HCT116 (cell line): ENCODE measurements around the gene KLK15. TPM values are rescaled to one million over a fixed set of nuclear protein-coding genes. Genes with fewer than 3 reads are reported as not detected.

ENCODE experiments used
- ATAC-seq: fragments of 200-7000 bp; cut with Tn5 transposase; 2 replicates; pipeline ENCODE4 v1.9.1; 2020; ENCODE audit warnings: mild to moderate bottlenecking, moderate library complexity
- BruUV-seq: library from RNA; stranded (reverse); fragments of 400-500 nt; replicated peaks from 2 replicates; lab custom pipeline; 2021; lab: Mats Ljungman, UMichigan
- CTCF ChIA-PET: fragments of 300-600 bp; sonication (Branson Sonifier 250); formaldehyde crosslinking; loops from one replicate; lab custom pipeline; 2021; ENCODE audit warnings: antibody characterized with exemption; lab: Charles Lee
- POLR2A ChIA-PET: fragments of 300-600, 350-600 bp; sonication (Branson Sonifier 250); formaldehyde crosslinking; loops from one replicate; lab custom pipeline; 2021; ENCODE audit warnings: antibody characterized with exemption; lab: Charles Lee
- RAD21 ChIA-PET, 2 experiments: fragments of 300-600 bp; sonication (Branson Sonifier 250); formaldehyde crosslinking; loops; one replicate each; lab custom pipeline; 2023; ENCODE audit warnings: low total read pairs in 2 of 2; ENCODE audit not compliant: uncharacterized antibody in 2 of 2, unreplicated experiment in 2 of 2, low non-redundant PET in 1 of 2; lab: Charles Lee
- DNase-seq: peaks from one replicate; pipeline ENCODE4 v3.0.0-alpha.2; 2010; ENCODE audit warnings: low read depth, low spot score
- H2AFZ ChIP-seq: fragments of 200-600 bp; shearing (Covaris generic), sonication (generic); 2 replicates; pipeline ENCODE4 v1.6.1; 2017; ENCODE audit warnings: low read depth, mixed run types, mixed read lengths, antibody characterized with exemption, low read length; ENCODE audit not compliant: poor library complexity, severe bottlenecking
- H3K27ac ChIP-seq: 2 replicates; pipeline ENCODE4 v1.5.1; 2012; ENCODE audit warnings: low read depth, low read length
- H3K27me3 ChIP-seq: fragments of 200-600 bp; sonication (generic); 2 replicates; pipeline ENCODE4 v1.6.1; 2016; ENCODE audit warnings: mixed run types, low read length, mixed read lengths; ENCODE audit not compliant: insufficient read depth
- H3K36me3 ChIP-seq, 2 experiments: fragments of 200-500 bp in 1 of 2; fragments of 200-600 bp in 1 of 2; sonication (Bioruptor generic) in 1 of 2; sonication (generic) in 1 of 2; 2 replicates each; pipeline versions ENCODE4 v1.5.1 to v1.6.1; 2014 to 2016; ENCODE audit warnings: low read length in 2 of 2, inconsistent platforms in 1 of 2, mixed read lengths in 1 of 2, mixed run types in 1 of 2; ENCODE audit not compliant: insufficient read depth in 2 of 2, control insufficient read depth in 1 of 2
- H3K4me1 ChIP-seq, 2 experiments: fragments of 200-600 bp in 1 of 2; sonication (generic) in 1 of 2; 2 replicates each; pipeline versions ENCODE4 v1.5.1 to v1.6.1; 2012 to 2017; ENCODE audit warnings: low read length in 2 of 2, inconsistent platforms in 1 of 2, mild to moderate bottlenecking in 1 of 2, mixed read lengths in 1 of 2, mixed run types in 1 of 2, moderate library complexity in 1 of 2; ENCODE audit not compliant: insufficient read depth in 2 of 2, control insufficient read depth in 1 of 2
- H3K4me2 ChIP-seq: fragments of 200-600 bp; sonication (generic); 2 replicates; pipeline ENCODE4 v1.6.1; 2017; ENCODE audit warnings: mixed run types, low read length, mixed read lengths
- H3K4me3 ChIP-seq, 2 experiments: fragments of 200-600 bp in 1 of 2; sonication (generic) in 1 of 2; replicated peaks in 1 of 2; 2 replicates each; pipeline ENCODE4 v1.5.1; 2011 to 2016; ENCODE audit warnings: low read length in 2 of 2, control low read depth in 1 of 2, low read depth in 1 of 2, mild to moderate bottlenecking in 1 of 2, mixed read lengths in 1 of 2, mixed run types in 1 of 2
- H3K79me2 ChIP-seq: fragments of 200-600 bp; sonication (generic); 2 replicates; pipeline ENCODE4 v1.6.1; 2017; ENCODE audit warnings: mild to moderate bottlenecking, mixed run types, low read length, moderate library complexity, mixed read lengths; ENCODE audit not compliant: insufficient read depth
- H3K9ac ChIP-seq: fragments of 200-600 bp; sonication (generic); 2 replicates; pipeline ENCODE4 v1.6.1; 2016; ENCODE audit warnings: low read length, mixed read lengths
- H3K9me2 ChIP-seq: fragments of 200-600 bp; sonication (generic), shearing (Covaris generic); 2 replicates; pipeline ENCODE4 v1.6.1; 2017; ENCODE audit warnings: mixed run types, mild to moderate bottlenecking, moderate library complexity; ENCODE audit not compliant: insufficient read depth
- H3K9me3 ChIP-seq, 2 experiments: fragments of 200-500 bp in 1 of 2; fragments of 200-600 bp in 1 of 2; sonication (Bioruptor generic) in 1 of 2; sonication (generic) in 1 of 2; 2 replicates each; pipeline ENCODE4 v1.6.1; 2014 to 2017; ENCODE audit warnings: low read length in 2 of 2, mixed read lengths in 2 of 2, inconsistent platforms in 1 of 2, low read depth in 1 of 2, mild to moderate bottlenecking in 1 of 2, mixed run types in 1 of 2, moderate library complexity in 1 of 2; ENCODE audit not compliant: control insufficient read depth in 1 of 2, insufficient read depth in 1 of 2
- H4K20me1 ChIP-seq: fragments of 200-600 bp; sonication (generic), shearing (Covaris generic); 2 replicates; pipeline ENCODE4 v1.6.1; 2017; ENCODE audit warnings: mixed run types, mild to moderate bottlenecking, moderate library complexity; ENCODE audit not compliant: insufficient read depth
- CBX3 ChIP-seq: IDR thresholded peaks from 2 replicates; pipeline ENCODE4 v1.6.1; 2012; ENCODE audit warnings: low read depth
- CEBPB ChIP-seq: IDR thresholded peaks from 2 replicates; pipeline ENCODE4 v1.6.1; 2012; ENCODE audit warnings: low read depth
- EGR1 ChIP-seq: IDR thresholded peaks from 2 replicates; pipeline ENCODE4 v1.6.1; 2012; ENCODE audit warnings: low read depth
- ELF1 ChIP-seq: IDR thresholded peaks from 2 replicates; pipeline ENCODE4 v1.6.1; 2012; ENCODE audit warnings: low read depth, borderline replicate concordance
- EZH2 ChIP-seq: fragments of 200-600 bp; sonication (generic); IDR thresholded peaks from 2 replicates; pipeline ENCODE4 v1.6.1; 2017; ENCODE audit warnings: antibody characterized with exemption, mixed run types
- EZH2phosphoT487 ChIP-seq: fragments of 200-600 bp; IDR thresholded peaks from 2 replicates; pipeline ENCODE4 v1.6.1; 2018; ENCODE audit warnings: antibody characterized with exemption, borderline replicate concordance
- FOSL1 ChIP-seq: IDR thresholded peaks from 2 replicates; pipeline ENCODE4 v1.6.1; 2012; ENCODE audit warnings: low read depth
- JUND ChIP-seq: IDR thresholded peaks from 2 replicates; pipeline ENCODE4 v1.6.1; 2012
- POLR2A ChIP-seq: IDR thresholded peaks from 2 replicates; pipeline ENCODE4 v1.7.0; 2011; ENCODE audit warnings: borderline replicate concordance; ENCODE audit not compliant: insufficient read depth, insufficient read length; ENCODE audit errors: extremely low read depth
- POLR2AphosphoS5 ChIP-seq: IDR thresholded peaks from 2 replicates; pipeline ENCODE4 v1.6.1; 2011; ENCODE audit warnings: mild to moderate bottlenecking, low read depth, low read length, moderate library complexity
- RAD21 ChIP-seq: IDR thresholded peaks from 2 replicates; pipeline ENCODE4 v1.6.1; 2012; ENCODE audit warnings: low read depth, mild to moderate bottlenecking
- REST ChIP-seq: IDR thresholded peaks from 2 replicates; pipeline ENCODE4 v1.6.1; 2012; ENCODE audit warnings: low read depth
- SIN3A ChIP-seq: IDR thresholded peaks from 2 replicates; pipeline ENCODE4 v1.6.1; 2012; ENCODE audit warnings: low read depth
- SP1 ChIP-seq: IDR thresholded peaks from 2 replicates; pipeline ENCODE4 v1.6.1; 2012; ENCODE audit warnings: low read depth
- YY1 ChIP-seq: IDR thresholded peaks from 2 replicates; pipeline ENCODE4 v1.6.1; 2011; ENCODE audit warnings: low read length, low read depth, moderate library complexity, mild to moderate bottlenecking; ENCODE audit not compliant: insufficient replicate concordance; ENCODE audit errors: extremely low read depth
- ZNF274 ChIP-seq: fragments of 200-500 bp; sonication (Bioruptor generic); IDR thresholded peaks from 2 replicates; pipeline ENCODE4 v1.6.1; 2014; ENCODE audit warnings: mild to moderate bottlenecking, low read depth, low read length, inconsistent platforms
- intact Hi-C: fragments of 100-400 bp; cut with micrococcal nuclease; formaldehyde crosslinking; loops from 2 replicates; pipeline ENCODE4 v1.10.0; 2022
- total RNA-seq: library from RNA; stranded (reverse); gene quantifications from one replicate; pipeline ENCODE4 v1.2.1, GENCODE V29; 2021; ENCODE audit not compliant: unreplicated experiment

Gene KLK15
- total RNA-seq, 1 experiment from 2014 or later = not detected

DNA sequence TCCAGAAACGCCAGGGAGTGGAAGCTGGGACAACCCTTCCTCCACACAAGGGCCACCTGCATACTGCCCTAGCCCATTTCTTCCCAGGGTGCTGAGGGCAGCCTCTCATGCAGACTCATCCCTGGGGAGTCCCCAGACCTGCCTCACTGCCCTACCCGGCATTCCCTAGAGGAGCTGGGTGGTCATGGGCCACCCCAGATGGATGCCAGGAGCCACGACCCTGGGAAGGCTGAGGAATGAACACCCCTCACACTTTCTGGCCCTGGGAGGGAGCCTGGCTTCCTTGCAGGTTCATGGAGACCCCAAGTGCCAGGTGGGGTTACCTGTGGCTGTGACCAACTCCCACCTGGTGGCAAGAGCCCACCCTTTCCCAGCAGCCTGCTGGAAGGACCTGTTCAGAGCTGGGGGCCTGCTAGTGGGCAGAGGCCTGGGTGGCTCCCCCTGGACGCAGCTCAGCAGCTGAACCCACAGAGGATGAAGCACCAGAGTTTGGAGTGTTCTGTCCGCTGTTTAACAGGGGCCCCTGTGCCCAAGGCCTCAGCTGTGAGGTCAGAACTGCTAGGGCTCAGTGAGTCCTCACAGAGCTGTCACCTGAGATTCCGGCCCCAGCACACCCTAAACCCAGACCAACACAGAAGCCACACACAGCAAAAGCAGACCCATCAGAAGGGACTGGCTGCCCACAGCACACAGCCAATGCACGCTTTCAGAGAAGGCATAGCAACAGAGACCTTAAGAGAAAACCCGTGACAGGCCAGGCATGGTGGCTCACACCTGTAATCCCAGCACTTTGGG is 36.5 kb downstream of the KLK15 start:
- ATAC-seq = peak; percentile 9

GRCh38 chr19:50796128-50796633 is 37.2 kb downstream of the KLK15 start:
- ATAC-seq (peak; percentile 31), DNase-seq (no peak)
- peaks cover 11 to 32% of the 10 kb centered on the region in 2 experiments; a peak in 3 of 4 replicates for H3K4me1 ChIP-seq
- peaks cover 39% of the 10 kb centered on the region for H3K79me2 ChIP-seq
- no TSS peak for BruUV-seq
- POLR2A ChIA-PET = interaction anchor here (2.0 to 3.5 kb wide), 2 partner anchors 8 to 222 kb away, joined by 4 to 19 read pairs; no protein-coding TSS in a partner anchor
- CTCF ChIA-PET = interaction anchor here (1.1 to 3.1 kb wide), 5 partner anchors 9 to 225 kb away, joined by 3 to 19 read pairs (median 6); no protein-coding TSS in a partner anchor
- no peaks in the 10 kb centered on the region for H3K27me3 ChIP-seq
- no peak overlapping the region for H2AFZ ChIP-seq
- no peaks in the 10 kb centered on the region for H3K9me3 ChIP-seq
- H3K36me3 ChIP-seq = peaks cover 35 to 41% of the 10 kb centered on the region in 2 experiments
- no peak overlapping the region for H3K4me2 ChIP-seq
- H3K4me3 ChIP-seq = no peak overlapping the region
- H4K20me1 ChIP-seq = peaks cover 46% of the 10 kb centered on the region; the same call in 1 of the 2 replicates
- H3K9ac ChIP-seq = no peak overlapping the region
- RAD21 ChIA-PET = interaction anchor here in 1 of 2 experiments (1.5 kb wide), 1 partner anchor 126 kb away, joined by 4 read pairs; no protein-coding TSS in a partner anchor
- intact Hi-C loops = no loop called here
- H3K27ac ChIP-seq = peak overlapping the region; percentile 42
- H3K9me2 ChIP-seq = no peaks in the 10 kb centered on the region
- TF ChIP-seq CBX3 = no peak
- peak; percentile 41; the same call in 1 of the 2 replicates for TF ChIP-seq SIN3A
- 0 out of 2 replicates have a peak, but pooled peaks have one; percentile 10 for TF ChIP-seq RAD21
- TF ChIP-seq ZNF274 = no peak
- TF ChIP-seq REST = no peak
- TF ChIP-seq EZH2phosphoT487 = no peak
- TF ChIP-seq FOSL1 = peak; percentile 34
- TF ChIP-seq POLR2A = no peak
- TF ChIP-seq JUND = peak; percentile 22; the same call in 1 of the 2 replicates
- no peak for TF ChIP-seq CEBPB
- TF ChIP-seq SP1 = no peak
- TF ChIP-seq EZH2 = no peak
- no peak for TF ChIP-seq YY1
- TF ChIP-seq POLR2AphosphoS5 = no peak; the same call in 1 of the 2 replicates

More for the DNA sequence above, 36.5 kb downstream of the KLK15 start:
- peak overlapping the region; percentile 42 for H3K27ac ChIP-seq
- intact Hi-C loops = no loop called here
- no peaks in the 10 kb centered on the region for H3K9me2 ChIP-seq
- no peak overlapping the region for H3K4me3 ChIP-seq
- no peak overlapping the region for H3K4me2 ChIP-seq
- H3K9ac ChIP-seq = no peak overlapping the region
- RAD21 ChIA-PET = no interaction called here
- TF ChIP-seq EGR1 = no peak
- no peak for TF ChIP-seq ELF1
- TF ChIP-seq JUND = no peak
- no peak for TF ChIP-seq EZH2
- peak; percentile 55; the same call in 1 of the 2 replicates for TF ChIP-seq POLR2AphosphoS5
- no peaks in the 10 kb centered on the region for H3K27me3 ChIP-seq
- H3K79me2 ChIP-seq = peaks cover 43% of the 10 kb centered on the region
- H4K20me1 ChIP-seq = peaks cover 48% of the 10 kb centered on the region; the same call in 1 of the 2 replicates
- DNase-seq = no peak
- no peaks in the 10 kb centered on the region for H3K9me3 ChIP-seq
- CTCF ChIA-PET = interaction anchor here (1.0 to 3.1 kb wide), 4 partner anchors 125 to 300 kb away, joined by 3 to 19 read pairs (median 4); no protein-coding TSS in a partner anchor
- H3K4me1 ChIP-seq = peaks cover 11 to 33% of the 10 kb centered on the region in 2 experiments; a peak in 3 of 4 replicates
- no TSS peak for BruUV-seq
- H3K36me3 ChIP-seq = peaks cover 37 to 44% of the 10 kb centered on the region in 2 experiments
- POLR2A ChIA-PET = interaction anchor here (1.2 to 3.5 kb wide), 3 partner anchors 8 to 221 kb away, joined by 3 to 19 read pairs (median 4); no protein-coding TSS in a partner anchor
- no peak overlapping the region for H2AFZ ChIP-seq
